ENCODE data around the gene PPIH. TPM values are rescaled to one million over a fixed set of nuclear protein-coding genes. Genes with fewer than 3 reads are reported as not detected.
A peak's percentile ranks its signal among the peaks of the same experiment; 100 is the strongest.

The PPIH gene
- total and polyA plus RNA-seq, 2 of the 13 experiments (the other 11 are each of a cell fraction or from before 2014, with no cell fraction given) = 29.9 to 72.6 TPM

- TF ChIP-seq ZNF782 (CRISPR knock-in tag; IDR thresholded peaks at IDR 0.05; ENCODE audit: borderline replicate concordance) (no peak; the same call in 1 of the 2 replicates), ZNF547 (CRISPR knock-in tag; IDR thresholded peaks at IDR 0.05) (peak; percentile 39; the same call in 1 of the 2 replicates), NR2F2 (IDR thresholded peaks at IDR 0.05; ENCODE audit: borderline replicate concordance, low read depth) (peak; percentile 29; the same call in 1 of the 2 replicates), DBP (CRISPR knock-in tag; IDR thresholded peaks at IDR 0.05; ENCODE audit: not compliant biosample characterization) (no peak), KLF12 (CRISPR knock-in tag; IDR thresholded peaks at IDR 0.05; ENCODE audit: borderline replicate concordance) (no peak), RCOR2 (CRISPR knock-in tag; IDR thresholded peaks at IDR 0.05) (no peak), POLR2G (IDR thresholded peaks at IDR 0.05; ENCODE audit: low read depth, low read length) (peak; percentile 92), ZMYM2 (CRISPR knock-in tag; IDR thresholded peaks at IDR 0.05) (no peak), ZSCAN12 (CRISPR knock-in tag; IDR thresholded peaks at IDR 0.05) (no peak), ZNF564 (CRISPR knock-in tag; IDR thresholded peaks at IDR 0.05) (no peak), HDAC6 (IDR thresholded peaks at IDR 0.05; ENCODE audit: low read depth, low read length) (no peak), ZNF790 (CRISPR knock-in tag; IDR thresholded peaks at IDR 0.05; ENCODE audit: borderline replicate concordance) (no peak), ZNF567 (CRISPR knock-in tag; IDR thresholded peaks at IDR 0.05; ENCODE audit: borderline replicate concordance) (no peak), SMYD3 (CRISPR knock-in tag; IDR thresholded peaks at IDR 0.05) (no peak), ZFYVE20 (CRISPR knock-in tag; IDR thresholded peaks at IDR 0.05; ENCODE audit: borderline replicate concordance, low read depth) (no peak), ZNF337 (CRISPR knock-in tag; IDR thresholded peaks at IDR 0.05; ENCODE audit: borderline replicate concordance, low read depth) (0 out of 2 replicates have a peak, but pooled peaks have one; percentile 38), ZNF468 (CRISPR knock-in tag; IDR thresholded peaks at IDR 0.05) (no peak), RORA (CRISPR knock-in tag; IDR thresholded peaks at IDR 0.05) (no peak), HCFC1 (IDR thresholded peaks at IDR 0.05; ENCODE audit: low read depth, low read length) (no peak), ZSCAN30 (CRISPR knock-in tag; IDR thresholded peaks at IDR 0.05) (no peak), ZNF644 (CRISPR knock-in tag; IDR thresholded peaks at IDR 0.05; ENCODE audit: low read depth) (no peak), TARDBP (CRISPR knock-in tag; IDR thresholded peaks at IDR 0.05) (no peak), TCF7 (IDR thresholded peaks at IDR 0.05; ENCODE audit: low read depth) (no peak), ZNF615 (CRISPR knock-in tag; IDR thresholded peaks at IDR 0.05; ENCODE audit: borderline replicate concordance) (no peak), KMT2A (CRISPR knock-in tag; IDR thresholded peaks at IDR 0.05) (peak; percentile 87)
- TF ChIP-seq, protein P1, sequence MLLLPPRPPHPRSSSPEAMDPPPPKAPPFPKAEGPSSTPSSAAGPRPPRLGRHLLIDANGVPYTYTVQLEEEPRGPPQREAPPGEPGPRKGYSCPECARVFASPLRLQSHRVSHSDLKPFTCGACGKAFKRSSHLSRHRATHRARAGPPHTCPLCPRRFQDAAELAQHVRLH (CRISPR knock-in tag; IDR thresholded peaks at IDR 0.05; ENCODE audit: borderline replicate concordance, low read depth) = no peak
- TF ChIP-seq, protein P2, sequence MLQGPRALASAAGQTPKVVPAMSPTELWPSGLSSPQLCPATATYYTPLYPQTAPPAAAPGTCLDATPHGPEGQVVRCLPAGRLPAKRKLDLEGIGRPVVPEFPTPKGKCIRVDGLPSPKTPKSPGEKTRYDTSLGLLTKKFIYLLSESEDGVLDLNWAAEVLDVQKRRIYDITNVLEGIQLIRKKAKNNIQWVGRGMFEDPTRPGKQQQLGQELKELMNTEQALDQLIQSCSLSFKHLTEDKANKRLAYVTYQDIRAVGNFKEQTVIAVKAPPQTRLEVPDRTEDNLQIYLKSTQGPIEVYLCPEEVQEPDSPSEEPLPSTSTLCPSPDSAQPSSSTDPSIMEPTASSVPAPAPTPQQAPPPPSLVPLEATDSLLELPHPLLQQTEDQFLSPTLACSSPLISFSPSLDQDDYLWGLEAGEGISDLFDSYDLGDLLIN (CRISPR knock-in tag; IDR thresholded peaks at IDR 0.05; ENCODE audit: borderline replicate concordance) = no peak
- TF ChIP-seq, protein P3, sequence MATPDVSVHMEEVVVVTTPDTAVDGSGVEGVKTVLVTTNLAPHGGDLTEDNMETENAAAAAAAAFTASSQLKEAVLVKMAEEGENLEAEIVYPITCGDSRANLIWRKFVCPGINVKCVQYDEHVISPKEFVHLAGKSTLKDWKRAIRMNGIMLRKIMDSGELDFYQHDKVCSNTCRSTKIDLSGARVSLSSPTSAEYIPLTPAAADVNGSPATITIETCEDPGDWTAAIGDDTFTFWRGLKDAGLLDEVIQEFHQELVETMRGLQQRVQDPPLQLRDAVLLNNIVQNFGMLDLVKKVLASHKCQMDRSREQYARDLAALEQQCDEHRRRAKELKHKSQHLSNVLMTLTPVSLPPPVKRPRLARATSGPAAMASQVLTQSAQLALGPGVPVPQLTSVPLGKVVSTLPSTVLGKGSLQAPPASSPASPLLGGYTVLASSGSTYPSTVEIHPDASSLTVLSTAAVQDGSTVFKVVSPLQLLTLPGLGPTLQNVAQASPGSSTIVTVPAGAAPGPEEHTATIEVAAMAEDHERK (CRISPR knock-in tag; IDR thresholded peaks at IDR 0.05; ENCODE audit: low read depth) = no peak
Observed at GRCh38 chr1:42681741-42682483, 23.7 kb downstream of the PPIH start, which contains the start of gene YBX1 (continued).
